ENCODE results near the gene LUZP2. TPM values are rescaled to one million over a fixed set of nuclear protein-coding genes. Genes with fewer than 3 reads are reported as not detected.

The LUZP2 gene
- total and polyA plus RNA-seq, 2 of the 8 experiments (the other 6 are each of a cell fraction or from before 2014, with no cell fraction given) = 0.79 to 1.5 TPM

- Histone ChIP-seq H2BK5ac (ENCODE audit: low read depth, low read length) (no peak overlapping the region), H2BK15ac (ENCODE audit: low read length) (no peak overlapping the region), H4K91ac (replicated peaks; ENCODE audit: insufficient read length, low read length) (no peak overlapping the region), H3K23ac (ENCODE audit: insufficient read length) (no peak overlapping the region), H3K27ac (ENCODE audit: low read depth, low read length) (no peak overlapping the region), H3K23me2 (ENCODE audit: low read depth, low read length) (no peaks in the 10 kb centered on the region; the same call in 1 of the 2 replicates), H3K18ac (ENCODE audit: extremely low read depth, low read length) (no peak overlapping the region), H3K36me3 (ENCODE audit: control insufficient read depth in 2 of 4, insufficient read depth in 4 of 4, low read length in 3 of 4) (no peaks in the 10 kb centered on the region), H2BK20ac (ENCODE audit: low read length) (no peak overlapping the region), H3K4me1 (replicated peaks in 1 of 4; ENCODE audit: control insufficient read depth in 3 of 4, insufficient read depth in 4 of 4, low read length in 3 of 4) (no peaks in the 10 kb centered on the region), H3K9me3 (ENCODE audit: insufficient read depth in 2 of 2, low read depth in 1 of 2, low read length in 1 of 2) (peaks cover 0 to 2% of the 10 kb centered on the region in 2 experiments; a peak in 1 of 4 replicates), H3K4ac (replicated peaks; ENCODE audit: insufficient read length, low read depth, low read length) (no peak overlapping the region), H3K79me1 (ENCODE audit: low read depth, low read length) (no peaks in the 10 kb centered on the region), H2BK120ac (replicated peaks; ENCODE audit: low read depth, low read length) (no peak overlapping the region), H3K4me3 (ENCODE audit: extremely low read depth in 1 of 4, insufficient read depth in 2 of 4, low read depth in 3 of 4, low read length in 4 of 4) (no peak overlapping the region), H4K20me1 (replicated peaks in 1 of 2; ENCODE audit: control insufficient read depth in 1 of 2, insufficient read depth in 2 of 2, low read length in 2 of 2) (no peaks in the 10 kb centered on the region), H3K27me3 (replicated peaks in 1 of 4; ENCODE audit: control insufficient read depth in 3 of 4, extremely low read depth in 1 of 4, insufficient read depth in 3 of 4, low read length in 3 of 4) (no peaks in the 10 kb centered on the region), H3K56ac (replicated peaks; ENCODE audit: insufficient read length, low read depth, low read length) (no peak overlapping the region), H3K79me2 (ENCODE audit: control insufficient read depth in 1 of 2, insufficient read depth in 2 of 2, low read length in 2 of 2) (no peaks in the 10 kb centered on the region), H2AK5ac (ENCODE audit: low read depth, low read length) (no peak overlapping the region), H2BK12ac (ENCODE audit: low read depth, low read length) (no peak overlapping the region), H4K5ac (ENCODE audit: insufficient read length, low read depth, low read length) (no peak overlapping the region), H2AFZ (ENCODE audit: low read length) (no peak overlapping the region), H3K9ac (replicated peaks in 1 of 4; ENCODE audit: extremely low read depth in 1 of 4, low read depth in 3 of 4, low read length in 3 of 4) (no peak overlapping the region), H4K8ac (ENCODE audit: extremely low read depth, insufficient read depth, low read length) (no peak overlapping the region), H3K14ac (ENCODE audit: insufficient read length) (no peak overlapping the region), H3K4me2 (ENCODE audit: insufficient read depth in 1 of 2, low read depth in 2 of 2, low read length in 2 of 2) (no peak overlapping the region)
- TF ChIP-seq TEAD4 (IDR thresholded peaks at IDR 0.05; ENCODE audit: low read depth, low read length) = no peak
- TF ChIP-seq EZH2 (IDR thresholded peaks at IDR 0.05; ENCODE audit: low read depth, low read length, severe bottlenecking) = no peak
- no peak for TF ChIP-seq SAP30 (IDR thresholded peaks at IDR 0.05; ENCODE audit: insufficient read depth, insufficient replicate concordance, low read length)
- no peak for TF ChIP-seq RBBP5 (IDR thresholded peaks at IDR 0.05; ENCODE audit: borderline replicate concordance, low read depth, low read length)
- no peak for TF ChIP-seq RAD21 (IDR thresholded peaks at IDR 0.05 in 1 of 2, conservative IDR thresholded peaks at IDR 0.05 in 1 of 2; ENCODE audit: low read depth in 2 of 2, low read length in 2 of 2)
- no peak for TF ChIP-seq JUND (IDR thresholded peaks at IDR 0.05; ENCODE audit: low read length)
- DNase-seq (ENCODE audit: low read depth in 1 of 2, low spot score in 2 of 2) (no peak), FAIRE-seq (no peak)
- ChIA-PET POLR2A (ENCODE audit: partially characterized antibody) (no interaction called here), CTCF (ENCODE audit: partially characterized antibody) (no interaction called here)
- WGBS, 2 experiments (ENCODE audit: extremely low coverage in 1 of 2, insufficient coverage in 1 of 2, insufficient read length in 1 of 2, insufficient replicate concordance in 2 of 2, low coverage in 1 of 2, low lambda C conversion rate in 2 of 2, missing lambda C conversion rate in 1 of 2) = 96% methylated on average over 1 of the region's 1 CpG; no CpG with 5 or more reads in 1 of the 2 experiments
Observed at GRCh38 chr11:24890426-24890825, 393.6 kb downstream of the LUZP2 start.

Data from H1 (cell line).